Astrocyte (in vitro differentiated cells and primary cell): ENCODE measurements around the gene C5orf63. TPM values are rescaled to one million over a fixed set of nuclear protein-coding genes. Genes with fewer than 3 reads are reported as not detected.
"Not testable (repeated sequence)": the region's sequence is repeated elsewhere in the genome, so short reads cannot be mapped to it uniquely, and the experiment has no call there.

ENCODE experiments used
- DNase-seq: peaks from one replicate; pipeline ENCODE4 v3.0.0-alpha.2; 2010; ENCODE audit warnings: low read depth
- FAIRE-seq: peaks from 2 replicates; lab custom pipeline; 2011; peaks lifted over from hg19 to GRCh38; lab: Jason Lieb, UNC
- H2AFZ ChIP-seq: 2 replicates; pipeline ENCODE4 v1.6.0; 2012; ENCODE audit warnings: low read depth, low read length, inconsistent platforms
- H3K27ac ChIP-seq: 2 replicates; pipeline ENCODE4 v1.5.1; 2011; ENCODE audit warnings: low read depth, low read length, inconsistent platforms
- H3K27me3 ChIP-seq: 2 replicates; pipeline ENCODE4 v1.6.0; 2011; ENCODE audit warnings: low read length, inconsistent platforms; ENCODE audit not compliant: insufficient read depth
- H3K36me3 ChIP-seq: 2 replicates; pipeline ENCODE4 v1.5.1; 2011; ENCODE audit warnings: low read length, inconsistent platforms; ENCODE audit not compliant: insufficient read depth
- H3K4me1 ChIP-seq: 2 replicates; pipeline ENCODE4 v1.5.1; 2011; ENCODE audit warnings: low read length, inconsistent platforms; ENCODE audit not compliant: insufficient read depth
- H3K4me2 ChIP-seq: 2 replicates; pipeline ENCODE4 v1.6.0; 2012; ENCODE audit warnings: low read length, inconsistent platforms
- H3K4me3 ChIP-seq: 2 replicates; pipeline ENCODE4 v1.5.1; 2011; ENCODE audit warnings: low read depth, mild to moderate bottlenecking, low read length, inconsistent platforms; ENCODE audit not compliant: insufficient read depth
- H3K79me2 ChIP-seq: 2 replicates; pipeline ENCODE4 v1.6.0; 2012; ENCODE audit warnings: mild to moderate bottlenecking, low read length, inconsistent platforms; ENCODE audit not compliant: insufficient read depth
- H3K9ac ChIP-seq: 2 replicates; pipeline ENCODE4 v1.6.0; 2012; ENCODE audit warnings: mild to moderate bottlenecking, low read length, inconsistent platforms
- H3K9me3 ChIP-seq: 2 replicates; pipeline ENCODE4 v1.5.1; 2012; ENCODE audit warnings: low read depth, mild to moderate bottlenecking, low read length, inconsistent platforms; ENCODE audit not compliant: insufficient read depth
- H4K20me1 ChIP-seq: 2 replicates; pipeline ENCODE4 v1.6.0; 2012; ENCODE audit warnings: low read length, inconsistent platforms; ENCODE audit not compliant: insufficient read depth
- H3K27ac Mint-ChIP-seq: one replicate; pipeline ENCODE4 v1.8.0; 2021; ENCODE audit warnings: mild to moderate bottlenecking, mixed read lengths; ENCODE audit not compliant: unreplicated experiment
- H3K27me3 Mint-ChIP-seq: one replicate; pipeline ENCODE4 v1.8.0; 2021; ENCODE audit warnings: low read depth, mixed read lengths; ENCODE audit not compliant: unreplicated experiment
- H3K36me3 Mint-ChIP-seq: one replicate; pipeline ENCODE4 v1.8.0; 2021; ENCODE audit warnings: low read depth, mixed read lengths; ENCODE audit not compliant: unreplicated experiment
- H3K4me1 Mint-ChIP-seq: one replicate; pipeline ENCODE4 v1.8.0; 2021; ENCODE audit warnings: low read depth, mixed read lengths; ENCODE audit not compliant: unreplicated experiment
- H3K4me3 Mint-ChIP-seq: one replicate; pipeline ENCODE4 v1.8.0; 2021; ENCODE audit warnings: mild to moderate bottlenecking, moderate library complexity, mixed read lengths; ENCODE audit not compliant: unreplicated experiment
- H3K9me3 Mint-ChIP-seq: one replicate; pipeline ENCODE4 v1.8.0; 2021; ENCODE audit warnings: mild to moderate bottlenecking, mixed read lengths; ENCODE audit not compliant: unreplicated experiment
- EZH2 ChIP-seq: IDR thresholded peaks from 2 replicates; pipeline ENCODE4 v1.6.1; 2012; ENCODE audit warnings: mild to moderate bottlenecking, low read length, inconsistent platforms; ENCODE audit not compliant: insufficient read depth
- total RNA-seq: library from RNA; stranded (reverse); gene quantifications from 2 replicates; pipeline ENCODE4 v1.2.1, GENCODE V29; 2021
- TF ChIP-seq, protein P1 (sequence below): IDR thresholded peaks from 2 replicates; pipeline ENCODE4 v1.5.1; 2011; ENCODE audit warnings: low read depth, mild to moderate bottlenecking, inconsistent platforms, low read length, moderate library complexity; ENCODE audit not compliant: insufficient read depth

C5orf63 gene
- total RNA-seq, 1 donor from 2014 or later, result 0.36 TPM

GRCh38 chr5:127055880-127056653 is 17.2 kb downstream of the C5orf63 start:
- Histone ChIP-seq H3K4me3 (no peak overlapping the region), H3K79me2 (no peaks in the 10 kb centered on the region), H3K4me2 (no peak overlapping the region), H3K27me3 (no peaks in the 10 kb centered on the region), H4K20me1 (no peaks in the 10 kb centered on the region), H3K9me3 (no peaks in the 10 kb centered on the region), H3K9ac (no peak overlapping the region), H3K4me1 (no peaks in the 10 kb centered on the region), H3K36me3 (peaks cover 4% of the 10 kb centered on the region), H3K27ac (no peak overlapping the region), H2AFZ (no peak overlapping the region)
- FAIRE-seq (no peak), DNase-seq (no peak)
- peaks cover 4% of the 10 kb centered on the region for H3K27me3 Mint-ChIP-seq
- peaks cover 2% of the 10 kb centered on the region for H3K4me1 Mint-ChIP-seq
- no peaks in the 10 kb centered on the region for H3K36me3 Mint-ChIP-seq
- no peak for TF ChIP-seq EZH2
- TF ChIP-seq, protein P1, sequence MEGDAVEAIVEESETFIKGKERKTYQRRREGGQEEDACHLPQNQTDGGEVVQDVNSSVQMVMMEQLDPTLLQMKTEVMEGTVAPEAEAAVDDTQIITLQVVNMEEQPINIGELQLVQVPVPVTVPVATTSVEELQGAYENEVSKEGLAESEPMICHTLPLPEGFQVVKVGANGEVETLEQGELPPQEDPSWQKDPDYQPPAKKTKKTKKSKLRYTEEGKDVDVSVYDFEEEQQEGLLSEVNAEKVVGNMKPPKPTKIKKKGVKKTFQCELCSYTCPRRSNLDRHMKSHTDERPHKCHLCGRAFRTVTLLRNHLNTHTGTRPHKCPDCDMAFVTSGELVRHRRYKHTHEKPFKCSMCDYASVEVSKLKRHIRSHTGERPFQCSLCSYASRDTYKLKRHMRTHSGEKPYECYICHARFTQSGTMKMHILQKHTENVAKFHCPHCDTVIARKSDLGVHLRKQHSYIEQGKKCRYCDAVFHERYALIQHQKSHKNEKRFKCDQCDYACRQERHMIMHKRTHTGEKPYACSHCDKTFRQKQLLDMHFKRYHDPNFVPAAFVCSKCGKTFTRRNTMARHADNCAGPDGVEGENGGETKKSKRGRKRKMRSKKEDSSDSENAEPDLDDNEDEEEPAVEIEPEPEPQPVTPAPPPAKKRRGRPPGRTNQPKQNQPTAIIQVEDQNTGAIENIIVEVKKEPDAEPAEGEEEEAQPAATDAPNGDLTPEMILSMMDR, result no peak
- no peak overlapping the region for H3K4me3 Mint-ChIP-seq
- H3K9me3 Mint-ChIP-seq, result peaks cover 4% of the 10 kb centered on the region
- no peak overlapping the region for H3K27ac Mint-ChIP-seq

GRCh38 chr5:127053551-127053950 is 19.8 kb downstream of the C5orf63 start:
- H2AFZ ChIP-seq, DNase-seq, H3K27ac ChIP-seq, H3K4me1 Mint-ChIP-seq, H3K27ac Mint-ChIP-seq, H3K9me3 ChIP-seq, H3K27me3 ChIP-seq, H3K36me3 ChIP-seq, H4K20me1 ChIP-seq, H3K4me1 ChIP-seq, H3K36me3 Mint-ChIP-seq, H3K27me3 Mint-ChIP-seq, H3K4me3 ChIP-seq, H3K4me3 Mint-ChIP-seq, FAIRE-seq, H3K79me2 ChIP-seq, H3K9me3 Mint-ChIP-seq, H3K9ac ChIP-seq, H3K4me2 ChIP-seq: not testable (repeated sequence)

DNA sequence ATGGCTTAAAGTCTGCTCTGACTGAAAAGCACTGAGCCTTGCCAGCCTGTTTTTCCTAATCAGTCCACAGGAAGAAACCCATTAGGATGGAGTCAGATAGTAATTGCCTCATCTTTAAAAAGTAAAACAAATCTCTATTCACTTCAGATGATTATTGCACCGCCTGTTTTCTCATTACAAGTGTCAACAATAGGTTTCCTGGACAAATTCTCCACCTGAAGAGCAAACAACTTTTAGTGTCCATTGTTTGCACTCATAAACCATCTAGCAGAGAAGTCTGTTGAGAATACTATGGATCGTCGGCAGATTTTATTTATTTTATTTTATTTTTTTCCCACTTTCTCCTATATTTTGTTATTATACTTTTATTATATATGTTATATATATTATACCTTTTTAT is 20.3 kb downstream of the C5orf63 start:
- no peaks in the 10 kb centered on the region for H3K36me3 Mint-ChIP-seq
- no peaks in the 10 kb centered on the region for H3K4me1 ChIP-seq
- no peaks in the 10 kb centered on the region for H3K79me2 ChIP-seq
- no peaks in the 10 kb centered on the region for H3K9me3 ChIP-seq
- H3K4me3 Mint-ChIP-seq, result no peak overlapping the region
- no peak overlapping the region for H3K27ac ChIP-seq
- no peaks in the 10 kb centered on the region for H3K4me1 Mint-ChIP-seq
- peaks cover 4% of the 10 kb centered on the region for H3K9me3 Mint-ChIP-seq
- H3K36me3 ChIP-seq, result peaks cover 4% of the 10 kb centered on the region
- TF ChIP-seq, protein P1, result no peak
- no peak for TF ChIP-seq EZH2
- H3K9ac ChIP-seq, result no peak overlapping the region
- H3K4me3 ChIP-seq, result no peak overlapping the region
- H4K20me1 ChIP-seq, result no peaks in the 10 kb centered on the region
- H3K27me3 ChIP-seq, result no peaks in the 10 kb centered on the region
- no peak for FAIRE-seq
- no peak overlapping the region for H3K27ac Mint-ChIP-seq
- H2AFZ ChIP-seq, result no peak overlapping the region
- peaks cover 4% of the 10 kb centered on the region for H3K27me3 Mint-ChIP-seq
- no peak overlapping the region for H3K4me2 ChIP-seq
- no peak for DNase-seq
